Measurements from ENCODE around the gene CLEC4E.
"Not testable (repeated sequence)": the region's sequence is repeated elsewhere in the genome, so short reads cannot be mapped to it uniquely, and the experiment has no call there.

CLEC4E gene

DNA sequence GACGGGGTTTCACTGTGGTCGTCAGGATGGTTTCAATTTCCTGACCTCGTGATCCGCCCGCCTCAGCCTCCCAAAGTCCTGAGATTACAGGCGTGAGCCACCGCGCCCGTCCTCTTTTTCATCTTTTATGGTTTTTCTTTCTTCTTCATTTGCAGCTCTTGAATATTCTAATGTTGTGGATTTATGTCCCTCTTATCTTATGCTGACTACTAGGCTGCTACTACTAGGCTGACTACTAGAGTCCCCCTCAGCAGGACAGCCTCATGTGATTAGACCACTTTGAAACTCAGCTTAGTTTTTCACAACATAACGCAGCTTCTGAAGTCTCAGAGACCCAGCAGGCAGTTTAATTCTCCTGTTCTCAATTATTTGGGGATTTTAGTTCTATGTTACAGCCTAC, 857 bp upstream of the CLEC4E start:
- H2AFZ ChIP-seq (ENCODE audit: low read depth, low read length), result no peak overlapping the region

DNA sequence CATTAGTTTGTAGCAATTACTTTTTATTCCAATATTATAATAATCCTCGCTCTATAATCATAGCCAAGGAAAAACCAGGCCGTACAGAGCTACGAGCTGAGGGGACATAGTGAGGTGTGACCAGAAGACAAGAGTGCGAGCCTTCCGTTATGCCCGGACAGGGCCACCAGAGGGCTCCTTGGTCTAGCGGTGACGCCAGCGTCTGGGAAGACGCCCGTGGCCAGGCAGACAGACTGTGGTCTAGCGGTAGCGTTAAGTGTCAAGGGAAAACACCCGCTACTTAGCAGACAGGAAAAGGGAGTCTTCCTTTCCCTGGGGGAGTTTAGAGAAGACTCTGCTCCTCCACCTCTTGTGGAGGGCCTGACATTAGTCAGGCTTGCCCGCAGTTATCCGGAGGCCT, 2.9 kb downstream of the CLEC4E start:
- not testable (repeated sequence) for H3K36me3 ChIP-seq (replicated peaks; ENCODE audit: low read depth, low read length); H3K9me3 ChIP-seq (ENCODE audit: insufficient read depth, low read length); H3K79me2 ChIP-seq (ENCODE audit: low read length); H4K20me1 ChIP-seq (ENCODE audit: insufficient read depth, low read length); H3K9ac ChIP-seq (ENCODE audit: low read length); H2AFZ ChIP-seq (ENCODE audit: low read depth, low read length); H3K27ac ChIP-seq (ENCODE audit: low read length)
- H3K4me3 ChIP-seq (ENCODE audit: low read length), result peak overlapping the region; percentile 33
- H3K27me3 ChIP-seq (ENCODE audit: low read depth, low read length), result peaks cover 64% of the 10 kb centered on the region
- H3K4me2 ChIP-seq (ENCODE audit: low read length), result peak overlapping the region; percentile 48
- H3K4me1 ChIP-seq (ENCODE audit: low read length), result peaks cover 21% of the 10 kb centered on the region
- TF ChIP-seq, protein P1, sequence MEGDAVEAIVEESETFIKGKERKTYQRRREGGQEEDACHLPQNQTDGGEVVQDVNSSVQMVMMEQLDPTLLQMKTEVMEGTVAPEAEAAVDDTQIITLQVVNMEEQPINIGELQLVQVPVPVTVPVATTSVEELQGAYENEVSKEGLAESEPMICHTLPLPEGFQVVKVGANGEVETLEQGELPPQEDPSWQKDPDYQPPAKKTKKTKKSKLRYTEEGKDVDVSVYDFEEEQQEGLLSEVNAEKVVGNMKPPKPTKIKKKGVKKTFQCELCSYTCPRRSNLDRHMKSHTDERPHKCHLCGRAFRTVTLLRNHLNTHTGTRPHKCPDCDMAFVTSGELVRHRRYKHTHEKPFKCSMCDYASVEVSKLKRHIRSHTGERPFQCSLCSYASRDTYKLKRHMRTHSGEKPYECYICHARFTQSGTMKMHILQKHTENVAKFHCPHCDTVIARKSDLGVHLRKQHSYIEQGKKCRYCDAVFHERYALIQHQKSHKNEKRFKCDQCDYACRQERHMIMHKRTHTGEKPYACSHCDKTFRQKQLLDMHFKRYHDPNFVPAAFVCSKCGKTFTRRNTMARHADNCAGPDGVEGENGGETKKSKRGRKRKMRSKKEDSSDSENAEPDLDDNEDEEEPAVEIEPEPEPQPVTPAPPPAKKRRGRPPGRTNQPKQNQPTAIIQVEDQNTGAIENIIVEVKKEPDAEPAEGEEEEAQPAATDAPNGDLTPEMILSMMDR (IDR thresholded peaks at IDR 0.05; ENCODE audit: low read depth, low read length), result peak; percentile 54

More for the DNA sequence above, 857 bp upstream of the CLEC4E start:
- H3K36me3 ChIP-seq (replicated peaks; ENCODE audit: low read depth, low read length), result no peaks in the 10 kb centered on the region
- H3K9me3 ChIP-seq (ENCODE audit: insufficient read depth, low read length), result no peaks in the 10 kb centered on the region
- peaks cover 39% of the 10 kb centered on the region for H3K4me1 ChIP-seq (ENCODE audit: low read length)
- H3K27me3 ChIP-seq (ENCODE audit: low read depth, low read length), result peaks cover 33% of the 10 kb centered on the region
- H3K27ac ChIP-seq (ENCODE audit: low read length), result no peak overlapping the region
- no peaks in the 10 kb centered on the region for H4K20me1 ChIP-seq (ENCODE audit: insufficient read depth, low read length)
- no peak for TF ChIP-seq EZH2phosphoT487 (IDR thresholded peaks at IDR 0.05; ENCODE audit: low read depth)
- TF ChIP-seq, protein P1 (IDR thresholded peaks at IDR 0.05; ENCODE audit: low read depth, low read length), result no peak
- no peak overlapping the region for H3K9ac ChIP-seq (ENCODE audit: low read length)
- no peak overlapping the region for H3K4me3 ChIP-seq (ENCODE audit: low read length)
- no peak overlapping the region for H3K4me2 ChIP-seq (ENCODE audit: low read length)
- H3K79me2 ChIP-seq (ENCODE audit: low read length), result no peaks in the 10 kb centered on the region

GRCh38 chr12:8532045-8532444, 8.7 kb downstream of the CLEC4E start:
- TF ChIP-seq, protein P1 (IDR thresholded peaks at IDR 0.05; ENCODE audit: low read depth, low read length), result no peak
- no peak for TF ChIP-seq EZH2phosphoT487 (IDR thresholded peaks at IDR 0.05; ENCODE audit: low read depth)
- H3K9me3 ChIP-seq (ENCODE audit: insufficient read depth, low read length), result no peaks in the 10 kb centered on the region
- H3K36me3 ChIP-seq (replicated peaks; ENCODE audit: low read depth, low read length), result no peaks in the 10 kb centered on the region
- H3K9ac ChIP-seq (ENCODE audit: low read length), result no peak overlapping the region
- peaks cover 13% of the 10 kb centered on the region for H3K4me1 ChIP-seq (ENCODE audit: low read length)
- H3K4me3 ChIP-seq (ENCODE audit: low read length), result no peak overlapping the region
- H3K4me2 ChIP-seq (ENCODE audit: low read length), result peak overlapping the region; percentile 23
- no peaks in the 10 kb centered on the region for H3K79me2 ChIP-seq (ENCODE audit: low read length)
- H3K27me3 ChIP-seq (ENCODE audit: low read depth, low read length), result peaks cover 38% of the 10 kb centered on the region
- H4K20me1 ChIP-seq (ENCODE audit: insufficient read depth, low read length), result no peaks in the 10 kb centered on the region
- no peak overlapping the region for H3K27ac ChIP-seq (ENCODE audit: low read length)
- no peak overlapping the region for H2AFZ ChIP-seq (ENCODE audit: low read depth, low read length)

DNA sequence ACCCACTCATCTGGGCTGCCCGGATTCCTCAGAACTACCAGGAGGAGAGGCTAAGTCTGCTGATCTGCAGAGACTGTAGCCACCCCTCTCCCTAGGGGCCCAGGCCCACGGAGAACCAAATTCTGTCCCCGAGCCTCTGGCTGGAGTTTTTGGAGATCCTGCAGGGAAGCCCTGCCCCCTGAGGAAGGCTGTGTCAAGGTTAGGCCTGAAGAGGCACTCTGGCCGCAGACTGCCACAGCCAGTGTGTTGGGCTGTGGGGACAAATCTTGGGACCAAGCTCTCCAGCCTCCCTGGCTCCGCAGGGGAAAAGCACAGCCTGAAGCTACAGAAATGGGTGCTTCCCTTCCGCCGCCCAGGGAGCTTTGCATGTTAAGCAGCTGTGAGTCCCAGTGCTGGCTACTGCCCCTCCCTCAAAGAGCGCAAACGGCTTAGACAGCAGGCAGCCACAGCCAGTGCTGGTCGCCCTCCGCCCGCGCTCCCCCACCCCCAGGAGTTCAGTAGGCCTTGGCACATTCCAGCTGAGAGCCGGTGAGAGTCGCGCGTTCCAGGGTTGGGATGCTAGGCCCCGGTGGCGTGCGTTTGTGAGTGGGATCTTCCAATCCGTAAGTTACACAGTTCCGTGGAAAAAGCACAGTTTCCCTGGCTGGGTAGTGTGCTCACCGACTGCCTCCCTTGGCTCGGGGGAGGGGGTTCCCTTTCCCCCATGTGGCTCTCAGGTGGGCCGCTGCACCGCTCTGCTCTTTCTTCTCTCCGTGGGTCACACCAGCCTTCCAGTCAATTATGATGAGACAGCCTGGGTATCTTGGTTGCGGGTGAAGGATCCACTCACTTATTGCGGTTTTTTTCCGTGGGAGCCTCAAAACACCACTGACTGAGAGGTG, 13.2 kb downstream of the CLEC4E start:
- no peak overlapping the region for H3K27ac ChIP-seq (ENCODE audit: low read length)
- no peak overlapping the region for H2AFZ ChIP-seq (ENCODE audit: low read depth, low read length)
- no peak overlapping the region for H3K4me3 ChIP-seq (ENCODE audit: low read length)
- H3K27me3 ChIP-seq (ENCODE audit: low read depth, low read length), result 0 out of 2 replicates have a peak, but pooled peaks cover 3% of the 10 kb centered on the region
- H3K4me1 ChIP-seq (ENCODE audit: low read length), result peaks cover 13% of the 10 kb centered on the region
- H4K20me1 ChIP-seq (ENCODE audit: insufficient read depth, low read length), result no peaks in the 10 kb centered on the region
- no peaks in the 10 kb centered on the region for H3K36me3 ChIP-seq (replicated peaks; ENCODE audit: low read depth, low read length)
- TF ChIP-seq EZH2phosphoT487 (IDR thresholded peaks at IDR 0.05; ENCODE audit: low read depth), result no peak
- TF ChIP-seq, protein P1 (IDR thresholded peaks at IDR 0.05; ENCODE audit: low read depth, low read length), result no peak
- no peaks in the 10 kb centered on the region for H3K9me3 ChIP-seq (ENCODE audit: insufficient read depth, low read length)
- no peak overlapping the region for H3K9ac ChIP-seq (ENCODE audit: low read length)
- H3K79me2 ChIP-seq (ENCODE audit: low read length), result no peaks in the 10 kb centered on the region
- H3K4me2 ChIP-seq (ENCODE audit: low read length), result no peak overlapping the region

All from OCI-LY3 (cell line).